Mononuclear cell (primary cell): ENCODE data around the gene CTLA4. TPM values are rescaled to one million over a fixed set of nuclear protein-coding genes. Genes with fewer than 3 reads are reported as not detected.

Source experiments
- H3K27me3 ChIP-seq: 2 replicates; pipeline ENCODE4 v1.6.0; 2011; ENCODE audit warnings: low read length, control low read depth; ENCODE audit not compliant: insufficient read depth
- H3K4me1 ChIP-seq: 2 replicates; pipeline ENCODE4 v1.5.1; 2011; ENCODE audit warnings: mild to moderate bottlenecking, low read length, control low read depth; ENCODE audit not compliant: insufficient read depth
- H3K4me3 ChIP-seq: 2 replicates; pipeline ENCODE4 v1.5.1; 2011; ENCODE audit warnings: mild to moderate bottlenecking, low read length, moderate library complexity
- H3K9me3 ChIP-seq: 2 replicates; pipeline ENCODE4 v1.5.1; 2011; ENCODE audit warnings: low read depth, mild to moderate bottlenecking, control low read depth, low read length
- total RNA-seq: library from RNA; depleted of rRNA; stranded (reverse); fragments of >200 nt; gene quantifications from one replicate; pipeline ENCODE4 v1.2.3, GENCODE V29; 2012

CTLA4 gene
- total RNA-seq, result 38.5 TPM

DNA sequence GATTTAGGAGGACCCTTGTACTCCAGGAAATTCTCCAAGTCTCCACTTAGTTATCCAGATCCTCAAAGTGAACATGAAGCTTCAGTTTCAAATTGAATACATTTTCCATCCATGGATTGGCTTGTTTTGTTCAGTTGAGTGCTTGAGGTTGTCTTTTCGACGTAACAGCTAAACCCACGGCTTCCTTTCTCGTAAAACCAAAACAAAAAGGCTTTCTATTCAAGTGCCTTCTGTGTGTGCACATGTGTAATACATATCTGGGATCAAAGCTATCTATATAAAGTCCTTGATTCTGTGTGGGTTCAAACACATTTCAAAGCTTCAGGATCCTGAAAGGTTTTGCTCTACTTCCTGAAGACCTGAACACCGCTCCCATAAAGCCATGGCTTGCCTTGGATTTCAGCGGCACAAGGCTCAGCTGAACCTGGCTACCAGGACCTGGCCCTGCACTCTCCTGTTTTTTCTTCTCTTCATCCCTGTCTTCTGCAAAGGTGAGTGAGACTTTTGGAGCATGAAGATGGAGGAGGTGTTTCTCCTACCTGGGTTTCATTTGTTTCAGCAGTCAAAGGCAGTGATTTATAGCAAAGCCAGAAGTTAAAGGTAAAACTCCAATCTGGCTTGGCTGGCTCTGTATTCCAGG lies at the start of gene CTLA4:
Gene CTLA4, plus strand, starts transcription at position 211 of the 640 bp plus-strand sequence. Its CDS starts 172 bp downstream, at position 383.
- Histone ChIP-seq H3K4me1 (peaks cover 33% of the 10 kb centered on the region), H3K9me3 (no peaks in the 10 kb centered on the region), H3K27me3 (no peaks in the 10 kb centered on the region), H3K4me3 (peak within 1 kb of the TSS; percentile 30)

DNA sequence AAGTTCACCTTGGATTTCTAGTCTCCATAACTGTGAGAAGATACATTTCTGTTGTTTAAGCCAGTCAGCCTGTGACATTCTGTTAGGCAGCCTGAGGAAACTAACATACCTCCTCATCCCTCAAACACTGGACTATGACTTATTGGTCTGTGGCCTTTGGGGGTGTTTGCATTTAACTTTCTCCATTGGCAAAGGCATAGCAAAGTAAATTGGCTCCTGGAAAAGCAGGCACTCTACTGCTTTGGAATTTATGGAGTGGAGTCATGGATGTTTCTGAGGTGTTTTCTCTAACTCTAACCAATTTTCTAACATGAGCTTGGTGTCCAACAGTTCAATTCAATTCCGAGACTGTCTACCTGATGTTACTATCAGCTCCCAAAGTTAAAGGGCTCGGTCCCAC lies 48.9 kb upstream of the CTLA4 start:
- Histone ChIP-seq H3K4me3 (no peak overlapping the region), H3K27me3 (peaks cover 7% of the 10 kb centered on the region), H3K9me3 (no peaks in the 10 kb centered on the region), H3K4me1 (peaks cover 26% of the 10 kb centered on the region)

DNA sequence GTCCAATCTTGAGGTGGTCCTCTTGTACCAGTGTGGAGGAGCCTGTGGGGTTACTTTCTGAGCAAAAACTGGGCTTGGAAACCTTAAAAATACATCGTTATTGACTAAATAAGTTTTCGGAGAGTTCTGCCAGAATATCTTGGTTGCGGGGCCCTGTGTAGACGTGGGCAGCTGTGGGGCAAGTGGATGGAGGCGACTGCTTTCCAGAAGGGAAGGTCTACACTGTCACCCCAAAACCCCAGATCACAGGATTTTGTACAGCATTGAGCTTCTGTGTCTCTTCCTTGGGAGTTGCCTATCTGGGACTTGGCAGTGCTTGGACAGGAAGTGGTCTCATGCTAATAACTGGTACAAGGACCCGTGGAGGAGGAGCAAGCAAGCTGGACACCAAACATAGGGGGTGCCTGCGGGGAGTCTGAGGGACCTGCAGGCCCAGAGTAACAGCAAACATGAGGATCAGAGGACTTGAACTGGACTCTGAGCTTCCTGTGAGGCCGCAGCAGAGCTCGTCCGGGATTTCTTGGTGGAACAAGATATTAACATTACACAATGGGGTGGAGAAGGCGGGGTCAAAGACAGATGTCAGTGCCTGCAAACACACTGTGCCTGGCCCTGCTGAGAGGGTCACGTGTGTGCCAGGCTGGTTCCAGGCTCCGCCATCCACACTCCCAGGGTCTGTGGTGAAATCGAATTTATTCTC lies 48.0 kb upstream of the CTLA4 start:
- H3K9me3 ChIP-seq, result no peaks in the 10 kb centered on the region
- H3K4me3 ChIP-seq, result no peak overlapping the region
- H3K4me1 ChIP-seq, result peaks cover 22% of the 10 kb centered on the region
- H3K27me3 ChIP-seq, result peaks cover 7% of the 10 kb centered on the region

GRCh38 chr2:203820969-203821368 lies 46.6 kb upstream of the CTLA4 start:
- Histone ChIP-seq H3K27me3 (peaks cover 7% of the 10 kb centered on the region), H3K4me3 (no peak overlapping the region), H3K4me1 (peaks cover 10% of the 10 kb centered on the region), H3K9me3 (no peaks in the 10 kb centered on the region)

DNA sequence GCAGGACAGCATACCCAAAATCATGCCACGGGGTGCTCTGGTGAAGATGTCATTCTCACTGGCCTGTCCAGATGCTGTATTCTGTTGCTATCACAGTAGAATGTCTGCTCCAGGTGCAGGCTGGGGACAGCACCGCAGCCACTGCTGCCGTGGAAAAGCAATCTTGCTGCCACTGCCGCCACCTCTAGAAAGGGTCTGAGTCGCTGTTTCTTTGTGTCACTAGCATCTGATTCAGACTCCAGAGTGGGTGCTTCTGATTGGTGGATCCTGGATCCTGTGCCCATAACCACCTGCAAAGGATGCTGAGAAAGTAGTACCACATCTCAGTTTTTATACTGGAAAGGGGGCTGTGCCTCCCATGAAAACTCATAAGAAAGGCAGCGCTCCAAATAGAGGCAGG lies 45.3 kb upstream of the CTLA4 start:
- Histone ChIP-seq H3K4me3 (no peak overlapping the region), H3K4me1 (no peaks in the 10 kb centered on the region), H3K27me3 (peaks cover 4% of the 10 kb centered on the region), H3K9me3 (no peaks in the 10 kb centered on the region)

- H3K4me3 ChIP-seq, result no peak overlapping the region
- no peaks in the 10 kb centered on the region for H3K9me3 ChIP-seq
- H3K27me3 ChIP-seq, result peaks cover 2% of the 10 kb centered on the region
- no peaks in the 10 kb centered on the region for H3K4me1 ChIP-seq
Measured at GRCh38 chr2:203823173-203823572, 44.4 kb upstream of the CTLA4 start.

- no peaks in the 10 kb centered on the region for H3K9me3 ChIP-seq
- H3K4me3 ChIP-seq, result no peak overlapping the region
- no peaks in the 10 kb centered on the region for H3K4me1 ChIP-seq
- no peaks in the 10 kb centered on the region for H3K27me3 ChIP-seq
Measured at GRCh38 chr2:203824057-203824456, 43.5 kb upstream of the CTLA4 start.

GRCh38 chr2:203824603-203825002 lies 43.0 kb upstream of the CTLA4 start:
- Histone ChIP-seq H3K4me3 (no peak overlapping the region), H3K27me3 (no peaks in the 10 kb centered on the region), H3K9me3 (no peaks in the 10 kb centered on the region), H3K4me1 (no peaks in the 10 kb centered on the region)

DNA sequence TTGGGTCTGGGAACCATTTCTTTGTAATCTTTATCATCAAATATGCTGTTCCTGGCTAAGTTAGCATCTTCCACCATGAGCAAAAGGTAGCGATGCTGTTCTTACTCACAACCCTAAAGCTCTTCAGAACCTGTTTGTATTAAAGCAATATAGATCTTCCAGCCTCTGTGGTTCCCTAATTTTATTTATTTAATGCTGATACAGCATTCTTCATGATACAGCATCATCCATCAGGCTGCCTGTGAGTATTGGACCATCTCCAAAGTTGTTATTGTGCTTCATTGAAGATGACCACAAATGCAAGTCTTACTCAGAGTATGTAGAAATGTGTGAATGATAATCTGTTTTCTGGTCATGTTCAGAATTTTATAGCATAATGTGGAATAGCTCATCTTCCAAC lies 40.9 kb upstream of the CTLA4 start:
- Histone ChIP-seq H3K9me3 (no peaks in the 10 kb centered on the region), H3K4me3 (no peak overlapping the region), H3K27me3 (no peaks in the 10 kb centered on the region), H3K4me1 (no peaks in the 10 kb centered on the region)

- H3K27me3 ChIP-seq, result no peaks in the 10 kb centered on the region
- H3K4me3 ChIP-seq, result no peak overlapping the region
- H3K4me1 ChIP-seq, result no peaks in the 10 kb centered on the region
- no peaks in the 10 kb centered on the region for H3K9me3 ChIP-seq
Measured at GRCh38 chr2:203830304-203831055, 37.1 kb upstream of the CTLA4 start.

DNA sequence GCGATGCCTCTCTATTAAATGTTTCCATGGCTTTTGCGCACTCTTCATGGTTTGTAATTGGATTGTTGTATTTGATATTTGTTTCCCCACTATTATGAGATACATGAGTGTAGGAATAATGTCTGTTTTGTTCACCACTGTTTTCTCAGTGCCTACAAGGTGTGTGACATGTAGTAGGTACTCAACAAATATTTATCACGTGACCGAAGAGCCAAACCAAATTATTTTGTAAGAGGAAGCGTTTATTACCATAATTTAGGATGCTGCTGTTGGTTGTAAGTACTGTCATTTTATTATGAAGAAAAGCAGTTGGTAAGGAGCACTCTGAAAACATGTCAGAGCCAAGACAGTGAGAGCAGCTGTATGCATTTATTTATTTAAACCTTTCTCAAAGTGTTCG lies 32.2 kb upstream of the CTLA4 start:
- Histone ChIP-seq H3K4me3 (no peak overlapping the region), H3K27me3 (no peaks in the 10 kb centered on the region), H3K4me1 (no peaks in the 10 kb centered on the region), H3K9me3 (no peaks in the 10 kb centered on the region)

GRCh38 chr2:203835892-203836800 lies 31.4 kb upstream of the CTLA4 start:
- no peaks in the 10 kb centered on the region for H3K27me3 ChIP-seq
- H3K4me1 ChIP-seq, result no peaks in the 10 kb centered on the region
- H3K4me3 ChIP-seq, result no peak overlapping the region
- H3K9me3 ChIP-seq, result no peaks in the 10 kb centered on the region

DNA sequence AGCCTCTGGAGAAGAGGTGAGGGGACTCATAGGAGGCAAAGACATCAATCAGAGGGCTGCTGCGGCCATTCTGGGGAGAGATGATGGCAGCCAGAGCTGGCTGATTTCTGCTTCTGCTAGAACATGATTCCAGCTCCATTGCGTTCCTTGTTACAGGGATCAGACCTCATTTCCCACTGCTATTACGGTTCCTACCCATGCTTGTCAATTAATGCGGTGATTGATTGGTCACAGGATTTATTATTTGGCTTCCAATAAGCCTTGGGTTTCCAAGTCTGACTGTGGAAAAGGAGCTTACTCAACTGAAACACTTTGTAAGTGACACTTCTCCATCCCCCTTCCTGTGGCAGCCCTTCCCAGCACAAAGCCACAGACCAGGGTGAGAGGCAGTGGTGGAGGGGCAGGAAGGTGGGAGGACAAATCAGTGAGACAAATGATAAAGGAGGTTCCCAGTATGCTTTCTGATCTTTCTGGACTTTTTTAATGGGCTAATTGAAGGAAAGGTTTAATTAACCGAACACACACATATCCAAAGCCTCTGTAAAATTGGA lies 26.8 kb upstream of the CTLA4 start:
- Histone ChIP-seq H3K9me3 (no peaks in the 10 kb centered on the region), H3K4me3 (no peak overlapping the region), H3K27me3 (no peaks in the 10 kb centered on the region), H3K4me1 (no peaks in the 10 kb centered on the region)

DNA sequence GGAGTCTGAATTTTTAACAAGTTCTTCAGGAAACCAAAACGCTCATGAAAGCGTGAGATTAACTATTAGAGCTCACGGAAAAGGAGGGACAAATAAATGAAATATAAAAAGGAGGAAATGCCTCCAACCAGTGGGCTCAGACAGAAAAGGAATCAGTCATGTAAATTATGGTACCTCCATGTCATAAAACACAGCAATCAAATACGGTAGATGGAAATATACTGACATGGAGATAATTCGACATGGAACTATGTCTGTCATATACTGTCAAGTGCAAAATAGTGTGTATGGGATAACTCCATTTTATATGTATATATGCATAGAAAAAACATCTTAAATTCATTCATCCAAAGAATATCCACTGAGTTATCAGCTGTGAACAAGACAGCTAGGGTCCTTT lies 25.9 kb upstream of the CTLA4 start:
- Histone ChIP-seq H3K9me3 (no peaks in the 10 kb centered on the region), H3K4me1 (no peaks in the 10 kb centered on the region), H3K4me3 (no peak overlapping the region), H3K27me3 (no peaks in the 10 kb centered on the region)
